ENCODE results near the gene KIFC3. TPM values are rescaled to one million over a fixed set of nuclear protein-coding genes. Genes with fewer than 3 reads are reported as not detected.

The KIFC3 gene
- total and polyA plus RNA-seq, 2 of the 13 experiments (the other 11 are each of a cell fraction or from before 2014, with no cell fraction given), result 42.1 to 45.3 TPM

GRCh38 chr16:57802341-57803133 is at the start of gene KIFC3 (continued):
- TF ChIP-seq, protein P1, sequence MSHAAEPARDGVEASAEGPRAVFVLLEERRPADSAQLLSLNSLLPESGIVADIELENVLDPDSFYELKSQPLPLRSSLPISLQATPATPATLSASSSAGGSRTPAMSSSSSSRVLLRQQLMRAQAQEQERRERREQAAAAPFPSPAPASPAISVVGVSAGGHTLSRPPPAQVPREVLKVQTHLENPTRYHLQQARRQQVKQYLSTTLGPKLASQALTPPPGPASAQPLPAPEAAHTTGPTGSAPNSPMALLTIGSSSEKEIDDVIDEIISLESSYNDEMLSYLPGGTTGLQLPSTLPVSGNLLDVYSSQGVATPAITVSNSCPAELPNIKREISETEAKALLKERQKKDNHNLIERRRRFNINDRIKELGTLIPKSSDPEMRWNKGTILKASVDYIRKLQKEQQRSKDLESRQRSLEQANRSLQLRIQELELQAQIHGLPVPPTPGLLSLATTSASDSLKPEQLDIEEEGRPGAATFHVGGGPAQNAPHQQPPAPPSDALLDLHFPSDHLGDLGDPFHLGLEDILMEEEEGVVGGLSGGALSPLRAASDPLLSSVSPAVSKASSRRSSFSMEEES (CRISPR knock-in tag; IDR thresholded peaks at IDR 0.05), result peak; percentile 73; the same call in 1 of the 2 replicates
- 0 out of 2 replicates have a peak, but pooled peaks have one; percentile 9 for TF ChIP-seq TCF7 (IDR thresholded peaks at IDR 0.05; ENCODE audit: low read depth)
- TF ChIP-seq, protein P2, sequence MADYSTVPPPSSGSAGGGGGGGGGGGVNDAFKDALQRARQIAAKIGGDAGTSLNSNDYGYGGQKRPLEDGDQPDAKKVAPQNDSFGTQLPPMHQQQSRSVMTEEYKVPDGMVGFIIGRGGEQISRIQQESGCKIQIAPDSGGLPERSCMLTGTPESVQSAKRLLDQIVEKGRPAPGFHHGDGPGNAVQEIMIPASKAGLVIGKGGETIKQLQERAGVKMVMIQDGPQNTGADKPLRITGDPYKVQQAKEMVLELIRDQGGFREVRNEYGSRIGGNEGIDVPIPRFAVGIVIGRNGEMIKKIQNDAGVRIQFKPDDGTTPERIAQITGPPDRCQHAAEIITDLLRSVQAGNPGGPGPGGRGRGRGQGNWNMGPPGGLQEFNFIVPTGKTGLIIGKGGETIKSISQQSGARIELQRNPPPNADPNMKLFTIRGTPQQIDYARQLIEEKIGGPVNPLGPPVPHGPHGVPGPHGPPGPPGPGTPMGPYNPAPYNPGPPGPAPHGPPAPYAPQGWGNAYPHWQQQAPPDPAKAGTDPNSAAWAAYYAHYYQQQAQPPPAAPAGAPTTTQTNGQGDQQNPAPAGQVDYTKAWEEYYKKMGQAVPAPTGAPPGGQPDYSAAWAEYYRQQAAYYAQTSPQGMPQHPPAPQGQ (CRISPR knock-in tag; IDR thresholded peaks at IDR 0.05; ENCODE audit: borderline replicate concordance), result peak; percentile 97; the same call in 1 of the 2 replicates
- TF ChIP-seq ZNF547 (CRISPR knock-in tag; IDR thresholded peaks at IDR 0.05), result peak; percentile 95
- TF ChIP-seq, protein P3, sequence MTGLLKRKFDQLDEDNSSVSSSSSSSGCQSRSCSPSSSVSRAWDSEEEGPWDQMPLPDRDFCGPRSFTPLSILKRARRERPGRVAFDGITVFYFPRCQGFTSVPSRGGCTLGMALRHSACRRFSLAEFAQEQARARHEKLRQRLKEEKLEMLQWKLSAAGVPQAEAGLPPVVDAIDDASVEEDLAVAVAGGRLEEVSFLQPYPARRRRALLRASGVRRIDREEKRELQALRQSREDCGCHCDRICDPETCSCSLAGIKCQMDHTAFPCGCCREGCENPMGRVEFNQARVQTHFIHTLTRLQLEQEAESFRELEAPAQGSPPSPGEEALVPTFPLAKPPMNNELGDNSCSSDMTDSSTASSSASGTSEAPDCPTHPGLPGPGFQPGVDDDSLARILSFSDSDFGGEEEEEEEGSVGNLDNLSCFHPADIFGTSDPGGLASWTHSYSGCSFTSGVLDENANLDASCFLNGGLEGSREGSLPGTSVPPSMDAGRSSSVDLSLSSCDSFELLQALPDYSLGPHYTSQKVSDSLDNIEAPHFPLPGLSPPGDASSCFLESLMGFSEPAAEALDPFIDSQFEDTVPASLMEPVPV (CRISPR knock-in tag; IDR thresholded peaks at IDR 0.05), result peak; percentile 97
- no peak for TF ChIP-seq GTF3A (CRISPR knock-in tag; conservative IDR thresholded peaks at IDR 0.05)
- TF ChIP-seq, protein P4, sequence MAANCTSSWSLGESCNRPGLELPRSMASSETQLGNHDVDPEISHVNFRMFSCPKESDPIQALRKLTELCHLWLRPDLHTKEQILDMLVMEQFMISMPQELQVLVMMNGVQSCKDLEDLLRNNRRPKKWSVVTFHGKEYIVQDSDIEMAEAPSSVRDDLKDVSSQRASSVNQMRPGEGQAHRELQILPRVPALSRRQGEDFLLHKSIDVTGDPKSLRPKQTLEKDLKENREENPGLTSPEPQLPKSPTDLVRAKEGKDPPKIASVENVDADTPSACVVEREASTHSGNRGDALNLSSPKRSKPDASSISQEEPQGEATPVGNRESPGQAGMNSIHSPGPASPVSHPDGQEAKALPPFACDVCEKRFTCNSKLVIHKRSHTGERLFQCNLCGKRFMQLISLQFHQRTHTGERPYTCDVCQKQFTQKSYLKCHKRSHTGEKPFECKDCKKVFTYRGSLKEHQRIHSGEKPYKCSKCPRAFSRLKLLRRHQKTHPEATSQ (CRISPR knock-in tag; IDR thresholded peaks at IDR 0.05; ENCODE audit: borderline replicate concordance), result peak; percentile 79; the same call in 1 of the 2 replicates
- peak; percentile 66; the same call in 1 of the 2 replicates for TF ChIP-seq ZNF343 (CRISPR knock-in tag; IDR thresholded peaks at IDR 0.05)
- peak; percentile 86; the same call in 1 of the 2 replicates for TF ChIP-seq ZNF704 (CRISPR knock-in tag; IDR thresholded peaks at IDR 0.05; ENCODE audit: borderline replicate concordance)
- TF ChIP-seq ZNF652 (CRISPR knock-in tag; IDR thresholded peaks at IDR 0.05; ENCODE audit: borderline replicate concordance, low read depth), result no peak
- TF ChIP-seq ZNF468 (CRISPR knock-in tag; IDR thresholded peaks at IDR 0.05), result 0 out of 2 replicates have a peak, but pooled peaks have one; percentile 28
- peak; percentile 61 for TF ChIP-seq NFE2L1 (CRISPR knock-in tag; IDR thresholded peaks at IDR 0.05; ENCODE audit: borderline replicate concordance)
- TF ChIP-seq, protein P5, sequence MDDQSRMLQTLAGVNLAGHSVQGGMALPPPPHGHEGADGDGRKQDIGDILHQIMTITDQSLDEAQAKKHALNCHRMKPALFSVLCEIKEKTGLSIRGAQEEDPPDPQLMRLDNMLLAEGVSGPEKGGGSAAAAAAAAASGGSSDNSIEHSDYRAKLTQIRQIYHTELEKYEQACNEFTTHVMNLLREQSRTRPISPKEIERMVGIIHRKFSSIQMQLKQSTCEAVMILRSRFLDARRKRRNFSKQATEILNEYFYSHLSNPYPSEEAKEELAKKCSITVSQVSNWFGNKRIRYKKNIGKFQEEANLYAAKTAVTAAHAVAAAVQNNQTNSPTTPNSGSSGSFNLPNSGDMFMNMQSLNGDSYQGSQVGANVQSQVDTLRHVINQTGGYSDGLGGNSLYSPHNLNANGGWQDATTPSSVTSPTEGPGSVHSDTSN (CRISPR knock-in tag; IDR thresholded peaks at IDR 0.05; ENCODE audit: borderline replicate concordance), result no peak
- no peak for TF ChIP-seq SRSF9 (IDR thresholded peaks at IDR 0.05; ENCODE audit: borderline replicate concordance, insufficient read depth, low read depth, low read length, poor library complexity, severe bottlenecking)
- no peak for TF ChIP-seq LCORL (IDR thresholded peaks at IDR 0.05)
- TF ChIP-seq LCORL (CRISPR knock-in tag; IDR thresholded peaks at IDR 0.05), result no peak
- TF ChIP-seq EZH2 (conservative IDR thresholded peaks at IDR 0.05; ENCODE audit: low read depth, low read length), result no peak
- TF ChIP-seq BHLHE40 (IDR thresholded peaks at IDR 0.05; ENCODE audit: low read length), result peak; percentile 82
- peak; percentile 48 for TF ChIP-seq ZNF543 (CRISPR knock-in tag; IDR thresholded peaks at IDR 0.05)

Measured in HepG2 (cell line).